SHP77 treated with DMSO at 0.1 percent for 48 hours (cell line): ENCODE results near the gene EPHA3.

Source experiments
- DNase-seq: peaks from one replicate; lab custom pipeline; 2025; lab: John Stamatoyannopoulos, UW

The EPHA3 gene

GRCh38 chr3:89107461-89108290 is at the start of gene EPHA3:
EPHA3 (plus strand) TSS chr3:89107621; CDS start chr3:89107749, 128 bp downstream.
- DNase-seq, result peak; percentile 83

DNA sequence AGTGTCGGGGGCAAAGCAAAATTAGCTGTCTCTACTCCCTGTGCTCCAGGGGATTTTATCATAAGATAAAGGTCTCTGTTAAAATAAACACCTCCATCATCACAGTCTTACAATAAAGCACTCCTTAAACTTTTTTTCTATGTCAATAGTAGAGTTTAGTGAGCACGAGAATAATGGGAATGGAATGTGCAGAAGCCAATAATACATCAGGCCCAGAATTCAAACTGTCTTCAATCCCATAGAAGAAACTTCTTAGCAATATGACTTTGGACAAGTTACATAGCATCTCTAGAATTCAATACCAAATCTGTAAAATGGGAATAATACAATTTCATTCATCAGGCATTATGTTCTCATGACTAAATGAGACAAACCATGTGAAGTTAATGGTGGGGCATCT is 49.0 kb upstream of the EPHA3 start:
- no peak for DNase-seq

DNA sequence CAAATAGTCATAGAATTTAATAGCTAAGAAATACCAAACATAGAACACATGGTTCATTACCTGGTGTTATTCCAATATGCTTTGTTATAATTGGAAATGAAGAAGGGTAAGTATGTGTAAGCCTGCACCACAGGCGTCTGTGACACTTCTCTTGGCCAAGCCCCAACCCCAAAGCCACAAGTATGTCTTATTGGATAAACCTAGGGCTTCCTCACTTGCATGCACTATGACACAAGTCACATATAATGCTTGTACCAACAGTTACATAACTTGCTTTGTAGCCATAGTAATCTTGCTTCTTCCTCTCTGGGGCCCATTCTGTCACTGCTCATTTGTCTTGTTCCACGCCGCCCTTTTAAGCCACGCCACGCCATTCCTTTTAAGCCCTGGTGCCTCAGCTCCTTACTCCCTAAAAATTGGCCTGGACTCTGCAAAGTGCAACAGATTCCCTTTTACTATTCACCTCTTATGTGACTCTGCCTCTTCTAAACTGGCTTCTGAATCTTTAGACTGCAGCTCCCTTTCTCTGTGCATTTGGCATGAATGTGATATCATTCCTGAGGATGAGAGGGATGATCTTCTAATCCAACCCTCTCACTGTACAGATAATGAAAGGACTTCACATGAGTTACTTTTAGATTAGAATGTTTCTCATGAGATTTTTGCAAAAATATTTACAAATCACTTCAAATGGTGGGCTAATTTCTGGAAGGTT is 48.1 kb upstream of the EPHA3 start:
- no peak for DNase-seq

DNA sequence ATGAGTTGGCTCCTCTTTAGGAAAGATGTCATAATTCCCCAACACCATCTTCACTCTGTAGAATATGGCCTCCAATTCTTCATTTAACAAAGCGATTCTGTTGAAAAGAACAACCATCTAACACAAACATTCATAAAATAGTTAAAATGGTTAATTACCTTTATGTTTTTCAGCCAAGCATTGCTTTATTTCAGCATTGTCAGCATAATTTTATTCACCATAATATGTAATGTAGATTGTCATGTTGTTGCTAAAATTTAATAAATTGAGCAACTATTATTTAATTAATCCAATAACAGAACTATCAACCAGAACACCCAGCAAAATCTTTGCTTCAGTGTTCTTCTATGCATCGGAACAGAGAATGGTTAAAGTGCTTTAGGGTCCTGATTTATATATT is 46.2 kb upstream of the EPHA3 start:
- DNase-seq, result no peak

- DNase-seq, result no peak
Observed at GRCh38 chr3:89067736-89068135, 39.7 kb upstream of the EPHA3 start.

DNA sequence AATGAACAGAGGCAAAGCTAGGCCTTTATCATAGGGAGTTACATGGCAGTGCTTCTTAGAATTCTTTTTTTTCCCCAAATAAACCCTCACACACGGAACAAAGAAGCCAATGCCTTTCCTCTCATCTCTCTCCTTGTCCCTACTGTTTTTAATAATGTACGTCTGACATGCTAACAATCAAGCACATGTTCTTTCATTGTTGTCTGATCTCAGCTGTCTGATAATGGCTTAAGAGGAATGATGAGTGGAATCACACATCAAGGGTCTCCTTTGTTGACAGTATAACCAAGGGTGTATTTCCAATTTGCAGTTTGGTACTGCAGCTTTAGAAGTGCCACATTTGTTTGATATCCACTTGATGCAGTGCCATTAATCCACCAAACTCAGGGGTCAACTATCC is 34.8 kb upstream of the EPHA3 start:
- DNase-seq, result no peak

DNA sequence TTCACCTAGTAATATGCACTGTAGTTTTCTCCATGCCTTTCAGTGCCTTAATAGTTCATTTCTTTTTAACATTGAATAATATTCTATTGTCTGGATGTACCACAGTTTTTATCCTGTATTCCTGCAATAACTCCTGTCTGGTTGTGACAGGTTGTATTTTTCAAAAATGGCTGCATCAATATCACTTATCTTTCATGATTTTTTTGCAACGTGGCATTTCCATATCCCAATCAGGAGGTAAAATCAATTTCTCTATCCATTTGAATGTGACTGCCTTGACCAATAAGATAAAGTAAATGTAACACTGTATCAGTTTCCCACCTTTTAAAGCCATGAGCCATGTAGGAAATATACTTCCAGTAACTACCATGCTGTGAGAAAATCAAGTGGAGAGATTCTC is 27.5 kb upstream of the EPHA3 start:
- DNase-seq, result no peak

DNA sequence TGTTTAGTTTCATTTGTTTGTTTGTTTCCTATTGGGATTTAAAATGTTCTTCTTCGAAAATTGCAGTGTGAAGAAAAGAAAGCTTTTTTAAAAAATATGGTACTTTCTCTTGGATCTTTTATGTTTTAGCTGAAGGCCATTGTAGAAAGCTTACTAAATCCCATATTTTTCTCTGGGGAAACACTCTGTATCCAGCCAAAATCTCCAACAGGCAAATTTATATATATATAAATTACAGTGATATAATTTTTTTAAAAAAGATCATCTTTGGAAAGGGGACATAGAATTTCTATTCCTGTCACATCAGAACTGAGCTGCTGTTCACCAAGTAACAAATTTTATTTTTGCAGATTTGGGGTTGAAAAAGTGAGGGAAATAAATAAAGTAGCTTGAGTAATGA is 19.6 kb upstream of the EPHA3 start:
- DNase-seq, result no peak

DNA sequence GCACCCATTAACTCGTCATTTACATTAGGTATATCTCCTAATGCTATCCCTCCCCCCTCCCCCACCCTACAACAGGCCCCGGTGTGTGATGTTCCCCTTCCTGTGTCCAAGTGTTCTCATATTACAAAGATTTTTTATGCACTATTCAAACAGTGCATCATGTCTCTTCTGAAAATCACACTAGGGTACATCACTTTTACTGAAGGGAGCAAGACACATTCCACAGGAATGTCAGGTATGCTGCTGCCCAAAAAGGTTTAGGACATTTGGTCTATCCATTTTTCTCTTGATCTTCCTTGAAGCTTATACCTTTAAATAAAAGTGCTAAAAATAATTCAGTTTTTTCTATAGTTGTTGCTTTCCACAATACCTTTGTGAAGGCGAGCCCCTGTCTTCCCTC is 9.2 kb upstream of the EPHA3 start:
- DNase-seq, result no peak

- peak; percentile 19 for DNase-seq
Observed at GRCh38 chr3:89098964-89099585, 8.3 kb upstream of the EPHA3 start.

- no peak for DNase-seq
Observed at GRCh38 chr3:89101251-89101650, 6.2 kb upstream of the EPHA3 start.

DNA sequence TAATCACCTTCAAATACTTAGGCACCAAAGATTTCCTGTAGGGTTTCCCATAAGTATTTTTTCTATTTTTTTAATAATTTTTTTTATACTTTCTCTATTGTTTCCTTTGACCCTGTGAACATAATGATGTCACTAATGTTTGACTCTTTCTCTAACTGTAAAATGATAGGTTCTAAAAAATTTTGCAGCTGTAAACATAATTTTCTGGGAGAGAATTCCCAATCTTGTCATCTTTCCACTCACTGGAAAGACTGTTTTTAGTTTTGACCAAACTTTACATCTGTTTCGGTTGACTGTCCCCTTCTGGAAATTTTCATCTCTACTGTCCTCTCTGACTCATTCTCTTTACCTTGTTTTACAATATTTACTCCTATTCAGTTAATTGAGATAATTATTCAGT is 5.5 kb upstream of the EPHA3 start:
- no peak for DNase-seq

DNA sequence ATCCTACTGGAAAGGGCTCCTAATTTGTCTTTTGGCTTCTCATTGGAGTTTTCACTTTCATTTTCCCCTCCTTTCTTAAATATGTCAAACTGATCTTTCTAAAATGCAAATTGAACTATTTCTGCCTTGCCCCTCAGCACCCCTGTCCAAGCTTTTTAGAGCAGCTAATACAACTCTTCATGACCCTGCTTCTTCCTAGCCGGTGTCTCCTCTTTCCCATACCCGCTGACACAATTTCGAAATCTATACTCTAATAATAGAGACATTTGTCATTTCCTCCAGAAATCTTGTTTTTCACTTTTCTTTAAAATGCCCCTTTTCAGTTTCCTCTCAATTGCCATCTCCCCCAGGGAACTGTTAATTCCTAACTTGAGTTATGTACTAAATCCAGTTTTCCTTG is 2.9 kb upstream of the EPHA3 start:
- DNase-seq, result no peak

- DNase-seq, result no peak
Observed at GRCh38 chr3:89105503-89105902, 1.9 kb upstream of the EPHA3 start.

GRCh38 chr3:89108291-89108550 is 800 bp downstream of the EPHA3 start:
- peak; percentile 61 for DNase-seq

DNA sequence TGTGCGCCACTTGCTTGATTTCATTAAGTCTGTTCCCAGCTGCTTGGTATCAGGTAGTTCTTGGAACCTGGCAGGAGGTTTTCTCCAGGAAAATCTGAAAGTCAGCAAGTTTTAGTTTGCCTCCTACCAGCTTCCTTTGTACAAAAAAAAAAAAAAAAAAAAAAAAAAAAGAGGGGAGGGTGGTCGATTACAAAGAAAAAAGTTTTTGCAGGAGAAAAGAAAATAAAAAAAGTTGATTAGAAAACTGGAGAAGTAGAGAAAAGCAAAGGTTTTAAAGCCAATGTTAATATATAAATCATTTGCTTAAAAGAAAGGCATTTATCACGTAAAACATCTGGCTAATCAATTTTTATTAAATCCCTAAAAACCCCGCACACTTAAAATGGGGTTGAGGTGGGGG is 5.9 kb downstream of the EPHA3 start:
- no peak for DNase-seq

DNA sequence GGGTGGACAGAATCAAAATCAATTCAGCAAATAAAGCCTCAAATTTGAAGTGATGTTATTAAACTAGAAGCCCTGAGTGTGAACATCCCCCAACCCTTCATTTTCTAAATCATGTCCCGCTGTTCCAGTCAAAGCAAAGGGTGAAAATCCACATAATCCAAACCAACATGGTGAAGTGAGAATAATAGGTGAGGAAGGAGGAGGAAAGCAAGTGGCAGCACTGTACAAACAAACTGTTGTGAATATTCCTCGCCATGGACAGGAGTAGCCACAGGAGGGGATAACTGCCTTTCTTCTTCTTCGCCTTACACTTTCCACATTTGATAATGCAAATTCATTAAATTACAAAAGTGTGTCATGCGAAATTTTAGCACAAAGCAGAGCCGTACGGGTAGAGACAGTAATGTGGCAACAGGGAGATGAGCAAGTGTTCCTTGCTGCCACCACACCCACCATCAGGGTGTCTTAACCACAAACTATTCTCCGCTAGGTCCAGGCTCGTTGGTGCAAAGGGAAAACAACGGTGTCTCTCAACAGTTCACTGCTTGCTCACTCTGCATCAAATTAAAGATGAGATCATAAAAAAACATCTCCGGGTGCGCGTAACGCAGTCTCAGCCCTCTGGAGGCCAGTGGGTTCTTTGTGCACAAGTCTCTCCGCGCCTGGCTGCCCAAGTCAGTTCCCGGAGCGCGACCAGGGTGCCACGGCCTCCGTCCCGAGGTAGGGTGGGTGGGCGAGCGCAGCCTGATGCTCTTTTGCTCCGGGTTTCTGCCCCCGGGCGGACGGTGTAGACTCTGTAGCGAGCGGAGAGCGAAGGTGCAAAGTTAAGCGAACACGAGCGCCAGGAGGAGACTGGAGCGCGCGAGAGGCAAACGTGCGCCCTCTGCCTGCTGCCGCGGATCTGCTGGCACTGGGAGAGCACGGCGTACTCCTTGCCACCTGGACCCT is 6.7 kb downstream of the EPHA3 start:
- peak; percentile 87 for DNase-seq

- peak; percentile 66 for DNase-seq
Observed at GRCh38 chr3:89114841-89115223, 7.4 kb downstream of the EPHA3 start.

- DNase-seq, result no peak
Observed at GRCh38 chr3:89116476-89116875, 9.1 kb downstream of the EPHA3 start.

DNA sequence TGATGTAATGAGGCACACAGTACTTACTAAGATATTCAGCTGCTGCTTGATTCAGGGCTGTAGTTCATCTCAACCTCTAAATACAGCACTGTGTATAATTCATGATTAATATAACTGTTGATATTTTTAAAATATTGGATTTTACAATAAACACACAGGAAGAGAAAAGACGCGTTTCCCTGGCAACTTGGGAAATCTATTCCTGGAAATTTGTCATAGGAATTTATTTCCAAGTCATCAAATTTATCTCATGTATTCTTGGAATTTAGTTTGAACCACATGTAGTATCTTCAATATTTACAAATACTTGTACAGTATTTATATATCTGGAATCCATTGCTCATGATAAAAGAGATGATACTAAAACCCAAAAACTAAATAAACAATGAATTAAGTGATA is 30.6 kb downstream of the EPHA3 start:
- no peak for DNase-seq

- no peak for DNase-seq
Observed at GRCh38 chr3:89139870-89140269, 32.4 kb downstream of the EPHA3 start.

DNA sequence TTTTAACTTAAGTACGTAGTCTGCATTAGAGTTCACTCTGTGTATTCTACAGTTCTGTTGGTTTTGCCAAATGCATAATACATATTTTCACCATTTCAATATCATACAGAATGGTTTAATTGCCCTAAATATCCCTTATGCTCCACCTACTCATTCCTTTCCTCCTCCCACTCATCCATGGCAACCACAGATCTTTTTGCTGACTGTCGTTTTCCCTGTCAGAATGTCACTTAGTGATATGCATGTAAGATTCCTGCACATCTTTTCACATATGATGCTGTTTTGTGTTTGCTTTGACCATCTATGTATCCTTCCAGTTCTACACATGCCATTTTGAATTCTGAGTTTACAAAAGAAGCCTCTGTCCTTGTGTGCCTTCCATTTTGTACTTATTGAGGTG is 36.7 kb downstream of the EPHA3 start:
- no peak for DNase-seq
